ENCODE results near the gene GPR107.
A peak's percentile ranks its signal among the peaks of the same experiment; 100 is the strongest.

Gene GPR107

DNA sequence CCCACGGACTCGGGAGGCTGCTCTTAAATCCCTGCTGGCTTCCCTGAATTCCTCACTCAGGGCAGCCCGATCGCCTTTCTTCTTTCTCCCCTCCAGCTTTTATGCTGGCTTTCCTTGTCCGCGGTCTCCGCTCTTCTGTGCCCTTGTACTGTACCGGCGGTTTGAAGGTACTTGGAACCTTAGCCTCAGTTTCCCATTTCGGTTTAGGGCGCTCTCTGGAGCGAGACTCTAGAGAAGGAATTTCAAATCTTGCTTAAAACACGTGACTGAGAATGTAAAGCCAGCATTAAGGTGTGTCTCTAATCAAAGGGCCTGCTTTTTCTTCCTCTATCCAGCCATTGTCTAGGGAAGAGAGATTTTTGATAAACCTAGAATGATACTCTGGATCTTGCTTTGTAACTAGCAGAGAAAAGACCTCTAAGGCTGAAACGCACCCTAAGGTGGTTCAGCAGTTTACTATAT lies 650 bp downstream of the GPR107 start:
- DNase-seq: no peak

DNA sequence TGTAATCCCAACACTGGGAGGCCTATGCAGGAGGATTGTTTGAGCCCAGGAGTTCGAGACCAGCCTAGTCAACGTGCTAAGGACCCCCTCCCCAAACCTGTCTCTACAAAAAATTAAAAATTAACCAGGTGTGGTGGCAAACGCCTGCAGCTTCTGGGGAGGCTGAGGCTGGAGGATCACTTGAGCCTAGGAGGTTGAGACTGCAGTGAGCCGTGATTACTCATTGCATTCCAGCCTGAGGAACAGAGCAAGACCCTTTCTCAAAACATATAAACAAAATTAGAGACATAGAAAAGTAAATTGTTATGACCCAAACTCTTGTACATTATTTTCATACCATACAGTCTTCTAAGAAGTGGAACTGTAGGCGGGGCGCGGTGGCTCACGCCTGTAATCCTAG lies 1.1 kb downstream of the GPR107 start:
- DNase-seq: no peak

- peak in 1 of 5 experiments; percentile 53 for DNase-seq
These were observed 4.4 kb downstream of the GPR107 start for GRCh38 chr9:130058154-130058553.

DNA sequence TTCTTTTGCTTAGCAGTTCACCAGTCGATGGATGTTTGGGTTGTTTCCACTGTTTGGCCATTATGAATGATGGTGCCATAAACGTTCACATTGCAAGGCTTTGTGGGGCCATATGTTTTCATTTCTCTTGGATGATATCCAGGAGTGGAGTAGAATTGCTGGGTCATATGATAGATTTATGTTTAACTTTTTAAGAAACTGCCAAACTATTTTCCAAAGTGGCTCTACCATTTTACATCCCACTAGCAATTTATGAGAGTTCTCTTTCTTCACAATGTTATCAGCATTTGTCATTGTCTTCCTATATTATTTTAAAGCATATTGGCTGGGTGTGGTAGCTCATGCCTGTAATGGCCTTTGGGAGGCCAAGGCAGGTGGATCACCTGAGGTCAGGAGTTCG lies 5.2 kb downstream of the GPR107 start:
- DNase-seq: no peak

DNA sequence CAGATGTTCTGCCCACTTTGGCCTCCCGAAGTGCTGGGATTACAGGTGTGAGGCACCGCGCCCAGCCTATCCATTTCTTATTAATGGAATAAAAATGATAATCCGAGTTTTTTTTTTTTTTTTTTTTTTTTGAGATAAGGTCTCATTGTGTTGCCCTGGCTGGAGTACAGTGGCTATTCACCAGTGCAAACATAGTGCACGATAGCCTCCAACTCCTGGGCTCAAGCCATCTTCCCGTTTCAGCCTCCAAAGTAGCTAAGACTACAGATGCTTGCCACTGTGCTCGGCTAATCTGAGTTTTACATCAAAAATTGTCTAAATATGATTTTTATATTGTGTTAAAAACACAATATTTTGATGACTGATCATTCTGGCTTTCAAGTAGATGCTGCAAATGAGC lies 6.6 kb downstream of the GPR107 start:
- DNase-seq: no peak

- no peak for DNase-seq
These were observed 9.0 kb downstream of the GPR107 start for GRCh38 chr9:130062750-130063149.

DNA sequence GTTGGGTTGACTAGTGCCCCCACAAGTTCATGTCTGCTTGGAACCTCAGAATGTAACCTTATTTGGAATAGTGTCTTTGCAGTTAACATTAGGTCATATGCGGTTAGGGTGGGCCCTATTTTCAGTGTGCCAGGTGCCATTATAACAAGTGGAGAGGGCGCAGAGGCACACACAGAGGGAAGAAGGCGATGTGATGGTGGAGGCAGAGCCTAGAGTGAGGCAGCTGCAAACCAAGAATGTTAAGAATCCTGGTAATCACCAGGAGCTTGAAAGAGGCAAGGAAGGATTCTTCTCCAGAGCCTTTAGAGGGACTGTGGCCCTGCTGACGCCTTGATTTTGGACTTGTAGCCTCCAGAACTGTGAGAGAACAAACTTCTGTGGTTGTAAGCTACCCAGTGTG lies 10.9 kb downstream of the GPR107 start:
- DNase-seq: no peak

GRCh38 chr9:130069048-130069447 lies 15.3 kb downstream of the GPR107 start:
- no peak for DNase-seq

- no peak for DNase-seq
These were observed 19.0 kb downstream of the GPR107 start for GRCh38 chr9:130072515-130073235.

- no peak for DNase-seq
These were observed 19.7 kb downstream of the GPR107 start for GRCh38 chr9:130073373-130073772.

GRCh38 chr9:130078547-130078946 lies 24.8 kb downstream of the GPR107 start:
- no peak for DNase-seq

GRCh38 chr9:130084337-130084736 lies 30.6 kb downstream of the GPR107 start:
- no peak for DNase-seq

- DNase-seq: no peak
These were observed 34.3 kb downstream of the GPR107 start for GRCh38 chr9:130088051-130088450.

DNA sequence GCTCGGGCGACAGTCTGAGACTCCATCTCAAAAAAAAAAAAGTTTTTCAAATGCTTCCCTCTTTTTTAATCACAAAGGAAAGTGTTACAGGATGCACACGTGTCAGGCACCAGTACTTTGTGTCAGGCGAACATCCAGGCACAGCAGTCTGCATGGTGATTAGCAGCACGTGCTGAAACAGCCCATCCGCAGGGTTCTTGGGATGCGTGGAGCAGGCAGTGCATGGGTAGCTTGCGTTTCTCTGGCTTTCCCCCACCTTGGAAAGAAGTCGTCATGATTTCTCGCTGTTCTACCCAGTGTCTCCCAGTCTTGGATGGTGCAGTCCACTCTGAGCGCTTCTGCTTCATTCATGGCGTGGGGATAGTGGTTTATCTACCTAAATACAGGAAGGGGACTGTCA lies 35.4 kb downstream of the GPR107 start:
- no peak for DNase-seq

- no peak for DNase-seq
These were observed 37.2 kb downstream of the GPR107 start for GRCh38 chr9:130090915-130091314.

DNA sequence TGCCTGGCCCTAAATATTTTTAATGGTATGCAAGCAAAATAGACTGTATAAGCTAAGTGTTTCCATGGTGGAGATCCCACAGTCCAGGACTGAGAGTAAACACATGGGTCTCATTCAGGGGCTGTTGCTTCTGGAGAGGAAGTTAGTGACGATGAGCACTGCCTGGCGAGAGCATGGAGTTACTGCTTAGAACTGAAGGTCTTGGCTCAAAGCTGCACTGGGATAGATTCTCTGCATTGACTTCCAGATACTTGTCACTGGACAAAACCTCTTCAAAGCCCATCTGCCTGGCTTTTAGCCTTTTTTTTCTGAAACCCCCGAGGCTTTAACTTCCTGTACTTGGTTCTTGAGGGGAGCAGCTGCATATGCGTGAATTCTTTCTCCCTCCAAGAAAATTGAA lies 39.2 kb downstream of the GPR107 start:
- no peak for DNase-seq

GRCh38 chr9:130095872-130096271 lies 42.2 kb downstream of the GPR107 start:
- DNase-seq: no peak

DNA sequence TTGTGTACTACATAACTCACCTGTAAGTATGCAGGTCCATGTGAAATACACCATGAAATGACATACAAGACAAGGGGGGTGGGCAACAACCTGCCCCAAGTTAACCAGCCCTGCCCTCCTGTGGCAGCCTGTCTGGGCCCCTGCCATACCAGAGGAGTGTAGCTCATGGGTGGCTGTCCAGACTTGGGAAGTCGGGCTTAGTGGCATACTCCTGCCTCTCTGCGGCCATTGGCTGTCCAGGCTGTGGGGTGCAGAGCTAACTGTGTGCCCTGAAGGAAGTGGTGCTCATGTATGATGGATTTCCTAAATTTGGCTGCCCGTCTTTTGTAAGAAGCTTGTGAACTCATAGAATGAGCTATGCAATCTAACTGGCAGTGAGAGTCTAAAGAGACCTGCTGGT lies 47.0 kb downstream of the GPR107 start:
- no peak for DNase-seq

DNA sequence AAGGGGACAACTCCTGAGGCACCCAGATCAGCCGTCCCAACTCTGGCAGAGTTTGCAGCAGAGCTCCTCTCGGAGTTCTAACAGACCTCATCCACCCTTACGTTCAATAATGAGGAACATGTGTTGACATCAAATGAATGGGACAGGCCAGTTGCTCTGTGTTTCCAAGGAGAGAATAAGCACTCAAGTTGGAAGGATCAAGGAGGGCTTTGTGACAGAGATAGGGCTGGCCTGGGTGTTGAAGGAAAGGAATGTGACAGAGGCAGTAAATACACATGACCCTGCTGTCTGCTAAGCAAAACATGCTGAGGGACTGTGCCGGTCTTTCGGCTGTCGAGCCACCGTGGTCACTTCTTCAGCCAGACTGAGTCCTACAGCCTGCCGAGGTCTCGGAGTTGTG lies 48.2 kb downstream of the GPR107 start:
- no peak for DNase-seq

DNA sequence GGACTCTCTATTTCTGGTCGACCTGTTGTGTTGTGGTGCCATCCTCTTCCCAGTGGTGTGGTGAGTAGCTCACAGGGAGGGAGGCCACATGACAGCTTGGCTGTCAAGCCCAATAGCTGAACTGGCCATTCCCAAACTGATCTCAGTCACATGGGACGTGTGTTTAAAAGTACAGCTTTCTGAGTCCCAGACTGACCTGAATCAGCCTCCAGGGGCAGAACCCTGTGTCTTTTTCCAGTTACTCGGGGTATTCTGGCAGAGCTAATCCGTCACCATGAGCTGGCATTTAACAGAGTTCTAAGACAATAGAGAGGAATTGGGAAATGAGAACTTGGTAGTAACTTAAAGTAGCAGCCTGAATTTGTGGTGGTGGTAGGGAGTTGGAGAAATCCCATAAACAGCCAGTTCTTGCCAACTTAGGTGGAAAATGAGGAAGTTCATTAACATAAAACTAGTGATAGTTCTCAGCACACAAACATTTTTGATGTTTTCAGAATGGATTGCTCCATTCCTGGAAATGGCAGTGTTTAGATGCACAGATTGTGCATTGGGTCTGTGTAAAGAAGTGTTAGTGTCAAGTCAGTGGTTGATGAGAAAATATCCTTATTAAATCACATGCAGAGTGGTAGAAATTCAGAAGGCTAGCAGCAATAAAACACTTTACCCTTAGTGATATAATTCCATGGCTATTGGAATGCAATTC lies 50.9 kb downstream of the GPR107 start:
- no peak for DNase-seq

DNA sequence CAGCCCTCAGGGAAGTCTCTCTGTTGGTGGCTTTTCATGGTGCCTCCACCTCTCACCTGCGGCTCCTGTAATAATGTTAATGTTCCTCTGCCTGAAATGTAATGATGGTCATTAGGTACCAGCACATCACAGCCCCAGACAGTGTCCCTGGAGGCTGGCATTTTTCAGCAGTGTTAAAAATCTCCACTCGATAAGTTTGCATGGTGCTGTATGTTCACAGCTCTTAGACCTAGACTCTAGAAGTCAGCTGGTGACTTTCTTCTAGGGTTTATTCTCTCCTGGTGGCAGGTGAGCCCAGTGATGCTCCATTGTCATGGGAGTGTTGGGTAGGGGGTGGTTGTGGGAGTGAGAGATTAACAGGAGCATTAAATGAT lies 53.1 kb downstream of the GPR107 start:
- no peak for DNase-seq

- peak; percentile 50 to 82 (median 72) for DNase-seq
These were observed 53.6 kb downstream of the GPR107 start for GRCh38 chr9:130107234-130107861.

DNA sequence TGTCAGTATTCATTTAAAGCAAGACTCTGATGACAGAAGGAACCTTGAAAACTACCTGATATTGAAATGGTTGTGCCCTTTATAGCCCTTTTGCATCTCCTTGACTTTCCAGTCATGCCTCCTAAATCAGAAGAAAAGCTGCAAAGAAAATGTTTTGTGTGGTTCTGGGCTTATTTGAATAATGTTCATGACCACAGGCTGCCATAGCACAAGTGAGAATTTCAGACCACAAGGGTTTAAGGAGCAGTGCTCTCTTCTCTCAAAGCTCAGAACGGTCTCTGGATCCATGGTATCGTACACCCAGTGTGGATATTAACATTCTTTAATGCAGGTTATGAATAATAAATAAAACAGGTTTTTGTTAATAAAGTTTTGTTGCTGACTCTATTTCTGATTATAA lies 54.2 kb downstream of the GPR107 start:
- peak in 1 of 5 experiments; percentile 38 for DNase-seq

DNA sequence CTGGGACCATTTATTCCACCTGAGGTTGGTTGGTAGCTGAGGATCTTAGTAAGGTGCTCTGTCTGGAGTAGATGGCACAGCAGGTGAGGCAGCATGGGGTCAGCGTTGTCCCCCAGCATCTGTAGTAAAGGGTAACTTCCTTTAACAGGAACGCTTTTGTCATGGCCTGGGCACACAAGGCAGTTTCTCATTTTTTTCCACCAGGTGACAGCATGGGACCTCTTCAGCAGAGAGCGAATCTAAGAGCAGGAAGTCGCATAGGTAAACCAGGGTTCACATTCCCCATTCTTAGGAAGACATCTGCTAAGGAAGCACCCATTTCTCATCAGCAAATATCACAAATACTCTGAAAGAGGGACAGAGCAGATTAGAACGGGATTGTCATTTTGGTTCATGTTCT lies 56.5 kb downstream of the GPR107 start:
- peak in 1 of 5 experiments; percentile 60 for DNase-seq
